GM18519 (cell line): ENCODE data around the gene PARD3.

Experiments
- ATAC-seq: cut with Tn5 transposase; IDR thresholded peaks from one replicate; pipeline ENCODE4 v1.9.1; 2021; ENCODE audit warnings: mild to moderate bottlenecking, moderate library complexity; ENCODE audit not compliant: unreplicated experiment, low FRiP score

Gene PARD3

DNA sequence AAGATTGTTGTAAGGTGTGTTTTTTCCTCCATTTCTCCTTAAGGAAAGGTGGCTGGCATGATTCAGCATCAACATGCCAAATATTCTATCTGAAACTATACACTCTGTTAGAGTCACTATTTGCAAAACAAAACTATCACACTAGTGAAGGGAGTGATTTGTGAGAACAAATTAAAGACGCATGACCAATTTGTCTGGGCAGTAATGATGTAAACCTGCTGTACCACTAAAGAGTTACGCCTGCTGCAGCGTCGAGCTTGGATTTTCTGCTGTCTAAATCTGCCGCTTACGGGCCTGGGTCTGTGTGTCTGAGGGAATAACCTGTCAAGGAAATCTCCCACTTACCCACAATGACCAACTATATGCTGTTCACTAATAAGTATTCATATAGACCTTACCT lies 648.3 kb downstream of the PARD3 start:
- no peak for ATAC-seq

- ATAC-seq: no peak
Measured at GRCh38 chr10:34166354-34166753, 648.7 kb downstream of the PARD3 start.

- no peak for ATAC-seq
Measured at GRCh38 chr10:34164029-34164428, 651.1 kb downstream of the PARD3 start.

DNA sequence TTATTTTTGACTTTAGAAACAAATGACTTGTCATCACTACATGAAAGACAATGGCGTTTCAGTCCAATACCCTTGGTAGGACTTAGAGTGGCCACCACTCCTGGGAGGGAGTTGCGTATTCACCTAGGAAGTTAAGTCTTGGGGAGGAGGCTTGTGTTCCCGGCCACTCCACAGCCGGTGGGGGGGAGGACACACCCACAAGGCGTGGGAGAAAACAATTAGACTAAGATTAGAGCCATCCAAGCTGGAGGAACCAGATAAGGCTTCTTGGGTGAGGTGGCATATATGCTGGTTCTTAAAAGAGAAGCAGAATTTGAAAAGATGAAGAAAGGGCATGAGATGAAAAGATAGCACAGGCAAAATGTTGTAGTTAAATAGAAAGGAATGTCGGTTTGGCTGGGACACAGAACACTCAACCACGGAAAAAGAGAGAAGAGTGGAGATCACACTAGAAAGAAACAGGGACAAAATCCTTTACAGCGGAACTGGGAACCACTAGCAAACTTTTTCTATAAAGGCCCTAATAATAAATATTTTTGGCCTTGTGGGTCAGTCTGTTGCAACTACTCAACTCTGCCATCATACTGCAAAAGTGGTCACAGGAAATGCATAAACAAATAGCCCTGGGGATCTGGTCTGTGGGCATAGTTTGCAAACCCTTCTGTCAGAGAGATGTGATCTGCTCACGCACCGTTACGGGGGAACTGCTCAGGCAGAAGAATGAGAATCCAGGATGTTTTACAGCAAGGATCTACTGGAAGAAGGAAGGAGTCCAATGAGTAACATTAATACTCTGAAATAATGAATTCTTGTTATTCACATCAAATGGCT lies 651.8 kb downstream of the PARD3 start:
- ATAC-seq: no peak

- no peak for ATAC-seq
Measured at GRCh38 chr10:34161777-34162370, 653.2 kb downstream of the PARD3 start.

DNA sequence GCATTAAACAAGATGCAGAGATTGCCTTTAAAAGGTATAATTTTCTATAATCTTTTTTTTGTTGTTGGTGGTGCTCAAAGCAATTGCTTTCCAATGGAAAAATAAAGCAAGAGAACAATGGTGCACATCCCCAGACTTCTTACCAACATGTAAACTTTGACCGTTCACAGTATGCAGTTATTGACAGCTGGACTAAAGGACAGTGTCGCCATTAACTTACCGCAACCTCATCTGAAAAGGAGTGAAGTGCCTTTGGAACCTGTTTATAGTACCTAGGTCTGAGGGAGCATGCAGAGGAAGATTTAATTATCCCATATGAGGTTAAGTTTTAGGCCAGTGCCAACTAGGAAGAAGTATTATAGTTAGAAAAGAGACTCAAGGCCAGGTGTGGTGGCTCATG lies 654.5 kb downstream of the PARD3 start:
- ATAC-seq: no peak

DNA sequence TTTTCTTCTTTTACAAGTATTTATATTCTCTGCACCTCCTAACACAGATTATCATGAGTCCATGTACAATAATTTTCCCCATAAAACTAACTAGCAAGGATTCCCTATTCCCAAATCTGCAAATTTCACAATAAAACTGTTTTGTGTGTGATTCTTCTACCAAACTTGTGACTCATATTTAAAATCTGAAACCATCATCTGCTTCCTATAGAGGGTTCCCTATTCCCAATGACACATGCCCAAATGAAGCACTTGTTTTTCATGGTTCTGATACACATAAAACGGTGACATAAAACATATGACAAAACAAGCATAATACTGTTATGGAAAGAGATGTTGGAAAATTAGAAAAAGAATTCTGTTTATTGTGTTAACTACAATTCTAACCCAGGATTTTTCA lies 657.6 kb downstream of the PARD3 start:
- ATAC-seq: no peak

- ATAC-seq: no peak
Measured at GRCh38 chr10:34156781-34157425, 658.2 kb downstream of the PARD3 start.

DNA sequence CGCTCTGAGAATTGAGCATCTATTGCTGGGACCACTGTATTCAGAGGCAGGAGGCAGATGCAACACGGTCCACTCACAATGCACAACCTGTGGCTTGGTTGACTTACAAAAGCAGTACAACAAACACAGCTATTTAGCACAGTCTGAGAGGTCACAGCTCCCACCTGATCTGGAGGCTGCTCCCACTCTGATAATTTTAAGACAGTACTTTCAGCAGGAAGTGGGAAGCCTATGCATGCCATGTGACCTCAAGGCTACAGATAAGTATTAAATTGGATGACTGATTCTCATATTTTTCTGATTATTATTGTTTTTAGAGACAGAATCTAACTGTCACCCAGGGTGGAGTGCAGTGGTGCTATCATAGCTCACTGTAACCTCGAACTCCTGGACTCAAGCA lies 659.3 kb downstream of the PARD3 start:
- ATAC-seq: no peak

DNA sequence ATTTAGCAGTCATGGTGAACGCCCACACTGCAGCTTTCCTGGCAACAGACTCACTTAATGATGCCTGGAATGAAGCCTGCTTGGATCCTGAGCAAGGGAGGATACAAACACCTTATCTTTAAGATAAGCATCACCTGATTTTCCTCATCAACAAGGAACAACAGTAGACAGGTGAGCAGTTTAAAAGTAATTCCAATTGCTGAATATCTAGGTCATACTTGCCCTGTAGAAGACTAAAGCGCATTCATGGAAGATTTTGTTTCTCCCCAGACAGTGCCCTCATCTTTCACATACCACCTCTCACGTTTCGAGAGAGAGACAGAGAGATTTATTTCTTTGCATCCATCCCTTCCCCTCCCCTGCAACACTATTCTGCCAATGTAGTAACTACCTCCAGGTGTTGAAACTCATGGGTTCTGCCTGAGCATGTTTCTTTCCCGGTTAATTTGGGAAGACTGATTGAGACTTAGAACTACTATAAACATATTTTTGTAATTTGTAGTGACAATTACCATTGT lies 660.7 kb downstream of the PARD3 start:
- no peak for ATAC-seq

- no peak for ATAC-seq
Measured at GRCh38 chr10:34153663-34154382, 661.3 kb downstream of the PARD3 start.

GRCh38 chr10:34152434-34152833 lies 662.7 kb downstream of the PARD3 start:
- ATAC-seq: no peak

DNA sequence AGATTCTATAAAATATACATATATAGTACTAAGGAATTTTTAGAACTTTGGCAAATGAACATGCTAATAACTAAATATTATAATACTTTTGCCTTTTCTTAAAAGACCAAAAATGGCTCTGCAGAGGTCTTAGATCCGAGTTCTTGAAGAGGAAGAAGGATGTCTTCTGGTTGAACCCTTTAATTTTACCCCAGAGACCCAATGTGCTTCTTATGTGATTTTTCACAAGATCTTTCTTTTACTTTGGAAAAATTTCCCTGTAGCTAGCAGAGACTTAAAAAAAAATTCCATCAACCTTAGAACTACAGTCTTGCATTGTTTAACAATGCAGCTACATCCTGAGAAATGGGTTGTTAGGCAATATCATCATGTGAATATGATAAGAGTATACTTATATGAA lies 663.2 kb downstream of the PARD3 start:
- no peak for ATAC-seq

DNA sequence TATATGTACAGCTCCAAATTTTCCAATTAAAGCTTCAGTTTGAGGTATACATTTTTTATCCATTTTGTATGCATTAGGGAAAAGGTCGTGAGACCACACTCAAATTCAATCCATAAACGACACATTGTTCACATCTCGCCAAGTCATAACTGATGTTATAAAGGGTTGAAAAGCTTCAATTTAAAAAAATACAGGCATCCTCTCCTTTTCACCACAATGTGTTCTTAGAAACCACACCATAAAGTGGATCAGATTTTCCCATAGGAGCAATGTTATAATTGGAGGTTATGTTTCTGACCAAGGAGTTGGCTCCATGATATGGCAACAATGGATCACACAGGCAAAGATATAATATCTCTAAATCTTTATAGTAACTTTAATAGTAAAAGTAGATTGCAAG lies 663.6 kb downstream of the PARD3 start:
- no peak for ATAC-seq

- ATAC-seq: no peak
Measured at GRCh38 chr10:34150103-34150502, 665.0 kb downstream of the PARD3 start.

- no peak for ATAC-seq
Measured at GRCh38 chr10:34148305-34148657, 666.8 kb downstream of the PARD3 start.

GRCh38 chr10:34147641-34148304 lies 667.3 kb downstream of the PARD3 start:
- no peak for ATAC-seq

- ATAC-seq: no peak
Measured at GRCh38 chr10:34145715-34146114, 669.4 kb downstream of the PARD3 start.

- ATAC-seq: no peak
Measured at GRCh38 chr10:34143466-34143865, 671.6 kb downstream of the PARD3 start.

DNA sequence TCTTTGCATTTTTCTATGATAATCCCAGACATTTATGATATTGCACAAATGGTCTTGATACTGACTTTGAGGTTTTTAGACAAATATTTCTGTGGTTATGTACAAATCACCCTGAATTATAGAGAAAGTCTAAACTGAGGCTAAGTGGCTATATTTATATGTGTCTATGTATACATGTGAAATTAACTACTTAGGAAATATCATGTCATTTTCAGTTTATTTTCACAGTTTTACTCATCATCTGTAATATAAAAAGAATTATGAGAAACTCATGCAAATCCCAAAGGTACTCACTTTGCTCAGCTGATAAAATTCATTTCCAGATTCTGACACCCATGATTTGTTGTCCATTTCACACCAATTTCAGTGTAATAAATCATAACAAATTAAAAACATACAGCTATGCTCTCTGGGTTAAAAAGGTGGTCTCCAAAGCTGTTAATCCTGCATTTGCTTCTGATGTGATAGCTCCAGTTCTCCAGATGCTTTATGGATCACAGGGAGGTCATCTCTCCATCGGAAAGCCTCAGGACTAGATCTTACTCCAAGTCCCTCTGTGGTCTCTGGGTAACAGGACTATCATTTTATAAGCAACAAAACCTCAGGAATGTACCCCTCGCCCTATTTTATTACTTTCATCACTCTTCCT lies 673.9 kb downstream of the PARD3 start:
- no peak for ATAC-seq
